Measurements from ENCODE around the gene FEN1.
A peak's percentile ranks its signal among the peaks of the same experiment; 100 is the strongest.

The FEN1 gene

DNA sequence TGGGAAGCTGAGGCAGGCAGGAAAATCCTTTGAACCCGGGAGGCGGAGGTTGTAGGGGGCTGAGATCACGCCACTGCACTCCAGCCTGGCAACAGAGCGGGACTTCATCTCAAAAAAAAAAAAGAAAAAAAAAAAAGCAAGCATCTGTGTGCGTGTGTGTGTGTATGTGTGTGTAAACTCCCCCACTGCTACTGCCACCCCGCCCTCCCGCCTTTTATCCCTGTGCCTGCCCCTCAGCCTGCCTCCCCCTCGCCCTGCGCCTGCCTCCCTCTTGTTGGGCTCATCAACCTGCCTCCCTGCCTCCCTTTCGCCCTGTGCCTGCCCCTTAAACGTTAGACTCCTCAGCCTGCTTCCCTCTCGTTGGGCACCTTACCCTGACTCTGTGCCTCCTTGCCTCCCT is 18.3 kb upstream of the FEN1 start:
- H3K9ac ChIP-seq (ENCODE audit: low read length), result no peak overlapping the region
- H3K27me3 ChIP-seq (ENCODE audit: control insufficient read depth, insufficient read depth, low read length), result peaks cover 3% of the 10 kb centered on the region
- H3K27ac ChIP-seq (ENCODE audit: low read depth, low read length), result no peak overlapping the region
- no peaks in the 10 kb centered on the region for H3K4me1 ChIP-seq (ENCODE audit: control insufficient read depth, insufficient read depth, low read length)
- H3K4me3 ChIP-seq (ENCODE audit: low read length), result no peak overlapping the region
- H3K36me3 ChIP-seq (ENCODE audit: control insufficient read depth, insufficient read depth, low read length), result no peaks in the 10 kb centered on the region

- H3K4me3 ChIP-seq (ENCODE audit: low read length), result no peak overlapping the region
- peaks cover 3% of the 10 kb centered on the region for H3K27me3 ChIP-seq (ENCODE audit: control insufficient read depth, insufficient read depth, low read length)
- H3K4me1 ChIP-seq (ENCODE audit: control insufficient read depth, insufficient read depth, low read length), result no peaks in the 10 kb centered on the region
- H3K36me3 ChIP-seq (ENCODE audit: control insufficient read depth, insufficient read depth, low read length), result no peaks in the 10 kb centered on the region
- no peak overlapping the region for H3K27ac ChIP-seq (ENCODE audit: low read depth, low read length)
- H3K9ac ChIP-seq (ENCODE audit: low read length), result no peak overlapping the region
These were observed 17.6 kb upstream of the FEN1 start for GRCh38 chr11:61775106-61775505.

DNA sequence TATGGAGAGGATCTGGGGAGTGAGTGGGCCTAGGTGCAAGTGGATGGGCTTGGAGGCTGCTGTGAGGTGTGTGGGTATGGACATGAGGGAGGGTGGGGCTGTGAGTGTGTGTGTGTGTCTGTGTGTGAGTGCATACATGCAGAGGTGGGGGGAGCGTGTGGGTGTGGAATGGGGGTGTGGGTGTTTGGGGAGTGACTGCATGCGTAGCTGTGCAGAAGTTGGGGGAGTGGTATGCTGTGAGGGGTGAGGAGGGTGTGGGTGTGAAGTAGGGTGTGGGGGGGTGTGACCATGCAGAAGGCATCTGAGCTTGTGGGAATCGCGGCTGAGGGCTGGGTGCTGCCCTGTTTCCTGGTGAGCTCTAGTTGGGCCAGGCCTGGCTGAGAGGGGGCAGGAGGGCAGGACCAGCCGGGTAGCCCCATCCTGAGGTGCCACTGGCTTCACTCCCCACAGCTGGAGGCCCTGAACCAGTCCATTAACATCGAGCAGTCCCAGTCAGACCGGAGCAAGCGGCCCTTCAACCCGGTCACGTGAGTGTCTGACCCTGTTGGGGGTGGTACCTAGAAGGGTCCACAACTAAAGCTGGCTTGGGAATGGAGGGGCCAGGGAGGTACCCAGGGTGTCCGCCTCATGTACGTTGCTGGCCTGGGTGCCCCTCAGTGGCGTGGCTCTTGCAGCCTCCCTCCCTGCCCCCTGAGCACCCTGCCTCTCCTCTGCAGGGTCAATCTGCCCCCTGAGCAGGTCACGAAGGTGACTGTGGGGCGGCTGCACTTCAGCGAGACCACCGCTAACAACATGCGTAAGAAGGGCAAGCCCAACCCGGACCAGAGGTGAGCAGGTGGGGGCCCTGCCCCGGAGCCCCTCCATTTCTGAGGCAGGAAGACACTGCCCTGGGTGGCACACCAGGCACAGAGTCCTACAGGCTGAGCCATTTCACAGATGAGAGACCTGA is 16.8 kb upstream of the FEN1 start:
- H3K27ac ChIP-seq (ENCODE audit: low read depth, low read length), result no peak overlapping the region
- no peaks in the 10 kb centered on the region for H3K36me3 ChIP-seq (ENCODE audit: control insufficient read depth, insufficient read depth, low read length)
- no peak overlapping the region for H3K9ac ChIP-seq (ENCODE audit: low read length)
- peaks cover 3% of the 10 kb centered on the region for H3K27me3 ChIP-seq (ENCODE audit: control insufficient read depth, insufficient read depth, low read length)
- no peak overlapping the region for H3K4me3 ChIP-seq (ENCODE audit: low read length)
- H3K4me1 ChIP-seq (ENCODE audit: control insufficient read depth, insufficient read depth, low read length), result no peaks in the 10 kb centered on the region

GRCh38 chr11:61776561-61777075 is 16.1 kb upstream of the FEN1 start:
- H3K27ac ChIP-seq (ENCODE audit: low read depth, low read length), result no peak overlapping the region

DNA sequence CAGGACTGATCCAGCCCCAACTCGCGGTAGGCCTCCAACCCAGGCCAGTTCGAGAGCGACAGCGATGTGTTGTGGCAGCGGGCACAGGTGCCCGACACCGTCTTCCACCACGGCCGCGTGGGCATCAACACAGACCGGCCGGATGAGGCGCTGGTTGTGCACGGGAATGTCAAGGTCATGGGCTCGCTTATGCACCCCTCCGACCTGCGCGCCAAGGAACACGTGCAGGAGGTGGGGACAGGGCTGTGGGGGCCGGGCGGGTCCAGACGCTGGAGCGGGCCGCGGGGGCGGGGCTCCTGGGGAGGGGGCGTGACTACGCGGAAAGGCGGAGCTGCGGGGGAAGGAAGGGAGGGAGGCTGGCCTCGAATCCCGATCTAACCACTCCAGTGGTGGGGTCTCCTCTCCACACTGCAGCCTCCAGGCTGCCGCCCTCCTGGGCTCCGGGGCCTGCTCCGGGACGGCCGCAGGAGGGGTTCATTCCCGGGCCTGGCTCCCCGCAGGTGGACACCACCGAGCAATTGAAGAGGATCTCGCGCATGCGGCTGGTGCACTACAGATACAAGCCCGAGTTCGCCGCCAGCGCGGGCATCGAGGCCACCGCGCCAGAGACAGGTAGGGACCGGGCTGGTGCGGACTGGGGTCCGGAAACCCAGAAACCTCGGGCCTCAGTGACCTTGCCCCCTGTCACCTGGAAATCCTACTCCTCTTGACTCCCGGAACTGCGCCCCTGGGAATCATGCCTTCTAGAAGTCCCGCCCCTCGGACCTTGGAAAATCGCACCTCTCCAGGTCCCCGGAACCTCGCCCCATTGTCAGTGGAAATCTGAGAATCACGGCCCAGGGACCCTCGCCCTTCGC is 15.2 kb upstream of the FEN1 start:
- Histone ChIP-seq H3K4me3 (ENCODE audit: low read length) (peak overlapping the region; percentile 9), H3K4me1 (ENCODE audit: control insufficient read depth, insufficient read depth, low read length) (no peaks in the 10 kb centered on the region), H3K27me3 (ENCODE audit: control insufficient read depth, insufficient read depth, low read length) (peaks cover 3% of the 10 kb centered on the region), H3K36me3 (ENCODE audit: control insufficient read depth, insufficient read depth, low read length) (no peaks in the 10 kb centered on the region), H3K9ac (ENCODE audit: low read length) (no peak overlapping the region), H3K27ac (ENCODE audit: low read depth, low read length) (no peak overlapping the region)

More at GRCh38 chr11:61776561-61777075, 16.1 kb upstream of the FEN1 start:
- H3K27me3 ChIP-seq (ENCODE audit: control insufficient read depth, insufficient read depth, low read length), result peaks cover 3% of the 10 kb centered on the region
- H3K4me1 ChIP-seq (ENCODE audit: control insufficient read depth, insufficient read depth, low read length), result no peaks in the 10 kb centered on the region
- no peak overlapping the region for H3K9ac ChIP-seq (ENCODE audit: low read length)
- H3K4me3 ChIP-seq (ENCODE audit: low read length), result no peak overlapping the region
- H3K36me3 ChIP-seq (ENCODE audit: control insufficient read depth, insufficient read depth, low read length), result no peaks in the 10 kb centered on the region

- H3K4me1 ChIP-seq (ENCODE audit: control insufficient read depth, insufficient read depth, low read length), result no peaks in the 10 kb centered on the region
- no peak overlapping the region for H3K9ac ChIP-seq (ENCODE audit: low read length)
- no peak overlapping the region for H3K4me3 ChIP-seq (ENCODE audit: low read length)
- H3K36me3 ChIP-seq (ENCODE audit: control insufficient read depth, insufficient read depth, low read length), result no peaks in the 10 kb centered on the region
- H3K27me3 ChIP-seq (ENCODE audit: control insufficient read depth, insufficient read depth, low read length), result peaks cover 3% of the 10 kb centered on the region
- no peak overlapping the region for H3K27ac ChIP-seq (ENCODE audit: low read depth, low read length)
These were observed 14.3 kb upstream of the FEN1 start for GRCh38 chr11:61778357-61778886.

GRCh38 chr11:61778920-61779650 is 13.6 kb upstream of the FEN1 start:
- H3K27ac ChIP-seq (ENCODE audit: low read depth, low read length), result no peak overlapping the region
- no peaks in the 10 kb centered on the region for H3K36me3 ChIP-seq (ENCODE audit: control insufficient read depth, insufficient read depth, low read length)
- H3K4me1 ChIP-seq (ENCODE audit: control insufficient read depth, insufficient read depth, low read length), result no peaks in the 10 kb centered on the region
- H3K9ac ChIP-seq (ENCODE audit: low read length), result no peak overlapping the region
- H3K4me3 ChIP-seq (ENCODE audit: low read length), result no peak overlapping the region
- peaks cover 3% of the 10 kb centered on the region for H3K27me3 ChIP-seq (ENCODE audit: control insufficient read depth, insufficient read depth, low read length)

GRCh38 chr11:61779666-61780525 is 12.8 kb upstream of the FEN1 start:
- Histone ChIP-seq H3K4me1 (ENCODE audit: control insufficient read depth, insufficient read depth, low read length) (no peaks in the 10 kb centered on the region), H3K9ac (ENCODE audit: low read length) (no peak overlapping the region), H3K36me3 (ENCODE audit: control insufficient read depth, insufficient read depth, low read length) (no peaks in the 10 kb centered on the region), H3K27ac (ENCODE audit: low read depth, low read length) (no peak overlapping the region), H3K4me3 (ENCODE audit: low read length) (no peak overlapping the region), H3K27me3 (ENCODE audit: control insufficient read depth, insufficient read depth, low read length) (peaks cover 3% of the 10 kb centered on the region)

GRCh38 chr11:61780581-61781162 is 12.0 kb upstream of the FEN1 start:
- Histone ChIP-seq H3K4me3 (ENCODE audit: low read length) (no peak overlapping the region), H3K4me1 (ENCODE audit: control insufficient read depth, insufficient read depth, low read length) (no peaks in the 10 kb centered on the region), H3K27me3 (ENCODE audit: control insufficient read depth, insufficient read depth, low read length) (peaks cover 3% of the 10 kb centered on the region), H3K9ac (ENCODE audit: low read length) (no peak overlapping the region), H3K27ac (ENCODE audit: low read depth, low read length) (no peak overlapping the region), H3K36me3 (ENCODE audit: control insufficient read depth, insufficient read depth, low read length) (no peaks in the 10 kb centered on the region)

- Histone ChIP-seq H3K27me3 (ENCODE audit: control insufficient read depth, insufficient read depth, low read length) (peaks cover 3% of the 10 kb centered on the region), H3K9ac (ENCODE audit: low read length) (no peak overlapping the region), H3K4me3 (ENCODE audit: low read length) (no peak overlapping the region), H3K36me3 (ENCODE audit: control insufficient read depth, insufficient read depth, low read length) (peaks cover 3% of the 10 kb centered on the region), H3K4me1 (ENCODE audit: control insufficient read depth, insufficient read depth, low read length) (no peaks in the 10 kb centered on the region), H3K27ac (ENCODE audit: low read depth, low read length) (no peak overlapping the region)
These were observed 11.1 kb upstream of the FEN1 start for GRCh38 chr11:61781585-61781984.

GRCh38 chr11:61782299-61782698 is 10.4 kb upstream of the FEN1 start:
- Histone ChIP-seq H3K36me3 (ENCODE audit: control insufficient read depth, insufficient read depth, low read length) (peaks cover 9% of the 10 kb centered on the region), H3K4me1 (ENCODE audit: control insufficient read depth, insufficient read depth, low read length) (no peaks in the 10 kb centered on the region), H3K4me3 (ENCODE audit: low read length) (no peak overlapping the region), H3K9ac (ENCODE audit: low read length) (no peak overlapping the region), H3K27ac (ENCODE audit: low read depth, low read length) (no peak overlapping the region), H3K27me3 (ENCODE audit: control insufficient read depth, insufficient read depth, low read length) (peaks cover 3% of the 10 kb centered on the region)
